GM19395 (cell line): ENCODE results near the gene MTRR.

Source experiments
- ATAC-seq: cut with Tn5 transposase; IDR thresholded peaks from one replicate; pipeline ENCODE4 v1.9.1; 2021; ENCODE audit warnings: mild to moderate bottlenecking, moderate library complexity; ENCODE audit not compliant: unreplicated experiment

MTRR gene

DNA sequence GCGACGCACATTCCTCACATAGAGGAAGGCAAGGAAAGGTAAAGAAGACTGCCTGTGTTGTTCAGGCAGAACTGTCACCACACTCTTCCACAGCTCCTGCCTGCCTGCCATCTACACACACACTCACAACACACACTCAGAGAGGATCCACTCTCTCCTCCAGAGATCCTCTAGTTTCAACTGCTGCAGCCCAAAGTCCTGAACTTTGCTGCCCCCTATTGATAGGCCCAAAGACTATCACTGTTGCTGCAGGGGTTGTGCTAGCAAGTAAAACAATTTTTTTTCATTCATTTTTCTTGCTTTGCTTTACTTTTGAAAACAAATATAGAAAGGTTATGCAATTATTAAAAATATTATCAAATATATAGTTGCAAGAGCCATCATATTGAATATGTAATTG, 12.1 kb upstream of the MTRR start:
- ATAC-seq = no peak

DNA sequence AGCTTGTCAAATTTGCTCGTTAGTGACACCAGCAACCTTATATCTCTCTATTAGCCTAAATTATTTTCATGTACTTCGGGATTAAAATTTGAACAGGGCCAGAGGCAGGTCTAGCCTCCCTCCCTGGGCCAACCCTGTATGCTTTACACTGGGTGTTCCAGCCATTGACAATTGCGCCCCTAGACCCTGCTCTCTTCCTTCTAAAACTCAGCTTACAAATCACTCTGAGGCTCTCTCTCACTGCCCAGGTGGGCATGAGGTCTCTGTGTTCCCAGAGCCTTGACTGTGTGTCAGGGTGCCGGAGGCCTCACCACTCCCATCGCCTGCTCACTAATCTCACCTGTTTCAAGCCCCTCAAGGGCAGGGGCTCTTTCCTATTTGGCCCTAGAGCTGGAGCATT, 11.6 kb upstream of the MTRR start:
- ATAC-seq = no peak

DNA sequence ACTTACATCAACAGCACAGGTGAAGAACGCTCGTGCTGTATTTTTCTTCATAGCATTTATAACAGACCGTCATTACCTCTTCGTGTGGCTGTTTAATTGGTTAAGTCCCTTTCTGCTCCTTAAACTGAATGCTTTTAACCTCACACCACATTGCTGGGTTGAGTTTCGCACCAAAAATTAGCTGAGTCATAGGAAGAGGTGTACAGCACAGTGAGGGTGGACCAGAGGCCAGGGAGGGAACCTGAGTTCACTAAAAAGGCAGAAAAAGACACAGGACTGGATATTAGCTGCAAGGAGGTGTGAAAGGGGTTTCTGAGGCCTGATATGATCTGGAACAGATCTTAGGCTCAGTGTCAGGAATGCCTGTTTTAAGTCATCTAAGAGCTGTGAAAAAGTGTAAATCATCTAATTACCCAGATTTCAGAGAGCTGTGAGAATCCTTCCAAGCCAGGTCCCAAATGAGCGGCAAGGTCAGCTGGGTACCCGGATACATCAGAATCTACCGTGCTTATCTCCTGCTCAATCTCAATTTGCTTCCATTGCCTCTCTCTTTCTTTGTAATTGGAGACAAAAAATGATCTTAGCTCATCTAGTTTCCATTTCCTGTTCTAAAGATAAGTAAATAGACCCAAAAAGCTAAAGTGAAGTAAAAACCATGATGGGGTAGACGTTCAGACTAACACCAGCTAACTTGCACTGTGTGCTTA, 10.9 kb upstream of the MTRR start:
- ATAC-seq = peak; percentile 45

DNA sequence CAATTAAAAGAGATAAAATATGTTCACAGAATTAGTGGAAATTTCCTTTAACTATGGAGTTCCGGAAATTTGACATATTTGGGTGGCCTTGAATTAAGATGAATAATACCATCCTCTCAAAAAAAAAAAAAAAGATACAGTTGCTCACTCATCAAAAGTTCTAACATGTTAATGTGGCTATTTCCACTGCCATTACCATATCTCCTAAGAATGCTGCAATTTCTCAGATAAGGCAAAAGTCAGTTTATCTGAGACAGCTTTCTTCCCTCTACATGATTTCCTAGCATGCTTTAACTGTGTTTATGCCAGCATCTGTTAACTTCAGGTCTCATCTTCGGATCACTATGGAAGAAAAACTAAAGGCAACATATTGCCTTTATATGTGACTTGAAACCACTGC, 2.8 kb upstream of the MTRR start:
- ATAC-seq = no peak

DNA sequence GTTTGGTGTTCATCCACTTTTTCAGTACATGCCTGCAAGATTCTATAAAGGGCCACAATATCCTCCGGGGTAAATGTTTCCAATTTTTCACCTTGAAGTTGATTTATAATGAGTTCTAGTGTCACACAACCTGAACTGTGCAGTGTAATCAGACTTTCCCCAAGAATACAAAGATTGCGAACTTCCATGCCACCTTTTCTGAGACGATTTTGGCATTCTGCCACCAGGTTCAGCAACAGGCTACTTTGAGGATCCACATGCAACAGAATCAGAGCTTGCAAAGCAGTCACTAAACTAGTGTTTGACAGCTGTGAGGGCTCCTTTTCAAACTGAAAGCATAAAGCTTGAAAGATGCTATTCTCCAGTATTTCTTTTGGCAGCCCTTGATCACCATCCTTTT, 1.7 kb upstream of the MTRR start:
- no peak for ATAC-seq

DNA sequence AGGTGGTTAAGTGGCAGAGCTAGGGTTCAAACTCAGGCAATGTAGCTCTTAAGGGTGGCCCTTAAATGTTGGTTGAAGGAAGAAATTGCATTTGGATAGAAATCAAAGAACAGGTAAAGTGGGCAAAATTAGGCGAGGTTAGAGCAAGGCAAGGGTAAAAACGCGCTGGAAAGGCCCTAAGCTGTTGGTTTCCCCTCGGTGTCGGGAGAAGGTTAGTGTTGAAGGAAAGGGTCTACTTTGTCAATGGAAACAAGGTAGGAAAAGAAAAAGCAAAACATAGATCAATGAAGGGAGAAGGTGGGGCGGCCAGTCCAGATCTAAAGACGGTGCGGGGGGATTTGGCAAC, 548 bp upstream of the MTRR start:
- peak; percentile 1 for ATAC-seq

DNA sequence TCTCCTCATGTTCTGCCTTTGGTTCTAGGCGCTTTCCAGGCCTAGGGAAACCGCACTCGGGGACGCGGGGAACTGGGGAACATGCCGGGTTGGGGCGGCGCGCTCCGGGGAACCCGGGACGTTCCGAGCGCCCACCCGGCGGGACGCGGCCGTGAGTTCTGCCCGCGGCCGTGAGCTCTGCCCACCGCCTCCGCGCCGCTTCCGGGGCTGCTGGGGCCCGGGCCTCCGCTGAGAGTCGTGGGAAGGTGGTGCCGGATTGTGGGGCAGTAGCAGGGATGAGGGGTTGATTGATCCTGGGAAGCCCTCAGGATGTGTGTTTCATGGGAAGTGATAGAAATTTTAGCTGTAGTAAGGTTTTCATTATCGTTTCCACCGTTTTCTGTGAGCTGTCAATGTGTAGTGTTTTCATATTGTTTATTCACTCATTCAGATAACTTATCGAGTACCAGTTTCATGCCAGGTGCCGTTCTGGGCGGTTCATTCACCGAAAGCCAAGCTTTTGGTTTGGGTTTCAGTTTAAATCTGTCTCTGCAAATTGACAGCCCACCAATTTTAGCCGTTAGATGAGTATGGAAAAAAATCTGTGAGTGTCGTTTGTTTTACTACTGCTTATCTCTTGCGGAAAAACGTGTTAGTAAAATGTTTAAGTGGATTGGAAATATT, 657 bp downstream of the MTRR start:
- ATAC-seq = peak; percentile 34

DNA sequence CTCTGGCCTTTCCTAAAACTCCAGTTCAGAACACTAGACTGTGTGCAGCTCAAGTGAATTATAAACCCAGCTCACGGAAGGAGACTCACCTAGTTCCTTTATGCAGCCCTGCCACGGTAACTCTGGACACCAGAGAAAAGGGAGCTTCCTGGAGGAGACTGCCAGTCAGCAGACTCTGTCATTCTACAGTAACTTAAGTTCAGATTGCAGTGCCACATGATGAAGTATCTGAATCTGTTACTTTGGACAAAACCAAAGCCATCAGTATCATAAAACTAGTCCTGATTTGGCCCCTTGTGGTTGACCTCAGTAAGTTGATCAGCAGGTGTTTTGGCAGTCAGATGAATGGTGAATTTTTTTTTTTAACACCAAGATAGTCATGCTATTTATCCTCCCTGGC, 2.7 kb downstream of the MTRR start:
- peak; percentile 35 for ATAC-seq

DNA sequence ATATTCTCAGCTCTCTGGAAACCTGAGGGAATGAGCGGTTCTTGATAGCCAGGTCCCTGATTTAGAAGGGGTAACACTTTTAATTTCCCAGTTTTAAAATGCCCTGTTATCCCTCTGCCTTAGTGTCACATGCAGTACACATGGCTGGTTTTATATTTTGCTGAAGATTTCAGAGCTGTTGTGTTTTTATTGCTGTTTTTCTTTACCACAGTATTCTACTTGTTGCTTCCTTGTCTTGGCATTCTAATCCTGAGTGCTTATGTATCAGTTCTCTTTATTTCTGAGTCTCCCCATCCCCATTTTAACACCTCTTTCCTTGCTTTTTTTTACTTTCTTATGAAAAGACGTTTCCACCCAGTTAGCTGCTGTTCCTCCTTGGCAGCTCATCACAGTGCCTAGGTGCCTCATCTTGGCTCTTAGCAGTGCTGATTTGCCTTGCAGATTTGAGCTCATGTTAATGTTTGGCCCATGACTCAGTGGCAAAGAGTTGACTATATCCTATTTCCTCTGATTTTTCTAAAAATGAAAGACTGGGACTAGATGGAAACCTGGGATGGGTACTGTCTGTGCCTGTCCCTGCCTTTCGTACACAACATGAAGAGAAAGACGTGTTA, 3.7 kb downstream of the MTRR start:
- ATAC-seq = no peak

DNA sequence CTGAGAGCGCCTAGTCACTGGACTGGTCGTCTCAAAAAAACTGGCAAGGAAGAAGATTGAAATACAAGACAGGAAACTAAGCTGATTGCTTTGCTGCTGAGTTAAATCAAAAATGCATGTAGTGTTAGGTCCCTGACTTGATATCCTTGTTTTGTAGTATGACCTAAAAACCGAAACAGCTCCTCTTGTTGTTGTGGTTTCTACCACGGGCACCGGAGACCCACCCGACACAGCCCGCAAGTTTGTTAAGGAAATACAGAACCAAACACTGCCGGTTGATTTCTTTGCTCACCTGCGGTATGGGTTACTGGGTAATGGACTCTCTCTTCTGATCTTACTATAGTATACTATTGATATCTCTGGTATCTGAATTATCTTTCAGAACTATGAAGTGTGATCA, 4.3 kb downstream of the MTRR start:
- ATAC-seq = no peak

DNA sequence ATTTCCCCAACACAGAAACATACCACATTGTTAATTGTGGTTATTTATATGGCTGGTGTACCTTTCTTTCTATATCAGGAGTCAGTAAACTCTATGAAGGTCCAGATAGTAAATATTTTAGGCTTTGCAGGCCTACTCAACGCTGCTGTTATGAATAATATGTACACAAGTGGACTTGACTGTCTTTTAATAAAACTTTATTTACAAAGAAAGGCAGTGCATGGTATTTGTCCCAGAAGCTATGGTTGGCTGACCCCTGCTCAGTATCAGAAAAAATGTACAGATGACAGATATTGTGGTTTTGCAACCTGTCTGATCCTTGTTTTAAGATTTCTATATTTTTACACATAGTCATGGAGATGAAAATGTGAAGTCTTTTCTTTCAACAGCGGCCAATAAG, 5.7 kb downstream of the MTRR start:
- no peak for ATAC-seq

DNA sequence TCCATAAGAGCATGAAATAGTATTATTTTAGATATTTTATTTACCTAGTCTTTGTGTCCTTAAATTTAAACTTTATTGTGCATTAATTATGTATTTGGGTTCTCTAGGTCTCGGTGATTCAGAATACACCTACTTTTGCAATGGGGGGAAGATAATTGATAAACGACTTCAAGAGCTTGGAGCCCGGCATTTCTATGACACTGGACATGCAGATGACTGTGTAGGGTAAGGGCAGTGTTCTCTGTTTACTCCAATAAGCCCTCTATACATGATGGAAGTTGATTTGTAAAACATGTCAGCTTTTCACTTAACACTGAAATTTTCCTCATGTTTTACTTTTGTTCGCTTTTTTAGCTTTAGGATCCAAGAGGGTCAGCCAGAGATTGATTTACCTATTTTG, 6.2 kb downstream of the MTRR start:
- no peak for ATAC-seq

DNA sequence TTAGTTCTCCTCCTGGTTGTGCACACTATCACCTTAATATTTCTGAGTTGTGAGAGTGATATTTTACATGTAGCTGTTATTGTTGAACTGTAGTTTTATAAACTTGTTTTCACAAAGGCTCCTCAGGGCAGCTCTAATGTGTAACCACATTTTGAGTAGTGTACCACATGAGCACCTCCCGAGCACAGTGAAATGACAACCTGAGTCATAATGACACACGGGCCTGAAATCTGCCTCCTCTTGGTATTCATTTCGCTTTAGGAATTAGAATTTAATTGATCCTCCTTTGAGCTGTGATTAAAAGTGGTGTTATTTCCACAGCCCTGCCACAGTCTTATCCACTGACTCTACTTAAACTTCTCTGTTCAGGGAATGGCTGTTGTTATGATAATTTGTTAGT, 7.9 kb downstream of the MTRR start:
- peak; percentile 49 for ATAC-seq

DNA sequence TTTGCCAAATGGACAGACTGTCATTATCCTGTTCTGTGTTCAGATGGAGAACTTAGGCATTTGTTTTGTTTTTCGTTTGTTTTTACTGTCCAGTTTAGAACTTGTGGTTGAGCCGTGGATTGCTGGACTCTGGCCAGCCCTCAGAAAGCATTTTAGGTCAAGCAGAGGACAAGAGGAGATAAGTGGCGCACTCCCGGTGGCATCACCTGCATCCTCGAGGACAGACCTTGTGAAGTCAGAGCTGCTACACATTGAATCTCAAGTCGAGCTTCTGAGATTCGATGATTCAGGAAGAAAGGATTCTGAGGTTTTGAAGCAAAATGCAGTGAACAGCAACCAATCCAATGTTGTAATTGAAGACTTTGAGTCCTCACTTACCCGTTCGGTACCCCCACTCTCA, 8.9 kb downstream of the MTRR start:
- no peak for ATAC-seq

DNA sequence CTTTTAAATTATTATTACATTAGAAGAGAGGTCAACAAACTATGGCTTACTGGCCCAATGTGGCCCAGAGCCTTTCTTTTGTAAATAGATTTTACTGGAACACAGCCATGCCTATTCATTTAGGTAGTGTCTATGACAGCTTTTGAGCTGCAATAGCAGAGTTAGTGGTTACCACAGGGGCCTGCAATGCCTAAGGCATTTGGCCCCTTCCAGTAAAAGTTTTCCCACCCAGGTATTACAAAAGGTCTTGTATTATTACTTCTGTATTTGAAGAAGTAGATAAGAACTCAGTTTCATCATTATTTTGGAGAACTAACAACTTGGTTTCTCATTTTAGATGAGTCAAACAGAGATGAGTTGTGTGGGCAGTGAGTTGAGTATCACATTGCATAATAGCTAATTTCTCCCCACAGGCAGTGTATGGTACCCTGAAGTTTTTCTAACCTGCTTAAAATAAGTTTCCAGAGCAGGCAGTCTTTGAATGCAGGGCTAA, 9.5 kb downstream of the MTRR start:
- peak; percentile 97 for ATAC-seq

DNA sequence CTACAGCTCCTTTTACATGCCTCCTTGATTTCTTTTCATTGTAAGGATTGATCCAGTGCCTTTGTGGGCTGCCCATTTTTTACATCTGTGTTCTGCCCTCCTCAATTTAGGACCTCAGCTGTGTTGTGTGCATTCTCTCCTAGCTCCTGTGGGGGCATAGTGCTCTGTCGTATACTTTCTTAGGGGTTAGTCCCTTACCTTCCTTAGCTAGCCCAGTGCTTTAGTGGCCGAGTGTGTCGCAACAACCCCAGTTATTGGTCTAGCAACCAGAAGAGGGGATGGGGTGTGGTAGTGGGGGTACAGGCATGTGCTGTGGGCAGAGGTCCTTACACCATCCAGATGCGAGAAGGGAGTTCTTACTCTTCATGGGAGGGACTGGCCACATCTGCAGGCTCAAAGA, 12.1 kb downstream of the MTRR start:
- ATAC-seq = no peak

DNA sequence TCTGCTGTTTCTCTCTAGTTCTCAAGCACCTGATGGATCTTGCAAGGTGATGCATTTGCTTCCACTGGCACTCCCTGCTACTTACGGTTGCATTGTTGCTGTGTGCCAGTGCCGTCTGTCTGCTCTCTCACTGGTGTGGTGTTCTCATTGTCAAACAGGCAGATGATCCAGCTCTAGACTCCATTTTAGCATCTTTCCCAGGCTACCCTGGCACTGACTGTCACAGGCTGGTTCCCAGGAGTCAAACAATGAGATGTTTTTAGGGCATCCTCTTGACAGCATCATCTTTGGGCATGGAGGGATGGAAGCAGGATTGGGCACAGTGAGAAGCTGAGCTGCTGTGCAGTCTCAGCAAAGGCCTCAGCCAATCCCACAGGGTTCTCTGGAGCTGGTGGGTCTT, 12.9 kb downstream of the MTRR start:
- no peak for ATAC-seq

DNA sequence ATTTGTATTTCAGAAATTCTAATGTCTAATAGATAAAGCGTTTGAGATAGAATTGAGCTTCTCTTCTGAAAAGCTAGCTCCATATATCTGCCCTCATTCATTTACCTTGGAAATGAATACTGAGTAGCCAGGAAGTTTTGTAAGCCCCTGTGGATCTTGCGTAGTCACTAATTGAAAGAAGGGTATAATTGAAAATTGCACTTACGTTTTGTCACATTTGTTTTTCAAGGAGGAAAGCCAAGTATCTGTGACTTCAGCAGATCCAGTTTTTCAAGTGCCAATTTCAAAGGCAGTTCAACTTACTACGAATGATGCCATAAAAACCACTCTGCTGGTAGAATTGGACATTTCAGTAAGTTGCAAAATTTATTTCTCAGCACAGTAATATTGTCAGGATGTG, 14.0 kb downstream of the MTRR start:
- no peak for ATAC-seq

DNA sequence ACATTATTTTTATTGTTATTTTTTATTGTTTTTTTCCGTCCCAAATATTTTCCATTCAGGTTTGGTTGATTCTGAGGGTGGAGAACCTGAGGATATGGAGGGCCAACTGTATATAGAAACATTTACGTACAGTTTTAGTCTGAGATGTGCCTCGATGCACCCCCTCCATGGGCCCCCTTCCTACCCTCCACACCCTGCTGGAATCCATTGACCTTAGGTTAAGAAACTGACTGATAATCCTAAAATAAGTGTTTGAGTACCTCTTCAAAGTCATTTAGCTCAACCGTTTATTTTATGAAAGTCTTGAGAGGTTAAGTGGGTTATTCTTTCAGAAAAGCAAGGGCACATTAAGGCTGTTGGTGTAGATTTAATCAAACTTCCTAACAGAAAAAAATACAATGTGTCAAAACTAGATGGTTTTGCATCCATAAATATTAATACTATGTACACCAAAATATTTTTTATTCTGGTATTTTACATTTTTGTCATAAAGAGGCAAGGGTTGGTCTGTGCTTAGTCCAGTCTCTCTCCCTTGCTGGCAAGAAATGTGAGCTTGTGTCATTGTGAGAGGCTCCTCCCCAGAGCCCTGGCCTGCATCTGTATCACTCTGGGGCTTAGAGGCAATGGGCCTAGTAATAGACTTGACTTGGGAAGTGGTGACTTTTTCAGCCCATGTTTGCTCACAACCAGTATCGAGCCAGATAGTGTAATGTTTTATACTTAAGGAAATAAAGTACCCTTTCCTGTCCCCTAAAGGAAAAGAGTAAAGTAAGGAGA, 15.7 kb downstream of the MTRR start:
- ATAC-seq = no peak

DNA sequence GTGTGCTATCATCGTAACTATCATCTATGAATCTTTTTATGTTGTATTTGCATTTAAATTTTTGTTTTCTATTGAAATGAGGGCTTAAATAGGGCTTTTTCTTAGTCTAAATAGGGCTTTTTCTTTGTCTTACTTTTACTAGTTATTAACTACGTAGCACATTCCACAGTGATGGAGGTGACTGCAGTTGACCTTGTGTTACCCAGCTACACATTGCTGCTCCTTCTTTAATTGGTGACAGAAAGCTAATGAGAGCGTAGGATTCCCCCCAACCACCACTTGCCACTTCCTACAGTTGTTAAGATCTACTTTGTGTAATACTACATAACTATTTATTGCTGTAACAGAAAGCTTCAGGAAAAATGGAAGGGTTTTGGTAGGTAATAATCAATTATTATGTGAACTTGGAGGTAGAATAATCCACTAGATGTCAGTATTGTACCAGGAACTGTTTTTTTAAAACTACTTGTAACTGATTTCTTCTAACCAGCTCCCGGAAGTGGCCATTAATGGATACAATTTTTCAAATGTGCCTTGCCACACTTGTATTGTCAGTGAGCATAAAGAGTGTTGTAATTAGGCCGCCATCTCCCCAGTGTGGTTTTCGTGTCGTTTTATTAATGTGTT, 18.0 kb downstream of the MTRR start:
- ATAC-seq = peak; percentile 51

DNA sequence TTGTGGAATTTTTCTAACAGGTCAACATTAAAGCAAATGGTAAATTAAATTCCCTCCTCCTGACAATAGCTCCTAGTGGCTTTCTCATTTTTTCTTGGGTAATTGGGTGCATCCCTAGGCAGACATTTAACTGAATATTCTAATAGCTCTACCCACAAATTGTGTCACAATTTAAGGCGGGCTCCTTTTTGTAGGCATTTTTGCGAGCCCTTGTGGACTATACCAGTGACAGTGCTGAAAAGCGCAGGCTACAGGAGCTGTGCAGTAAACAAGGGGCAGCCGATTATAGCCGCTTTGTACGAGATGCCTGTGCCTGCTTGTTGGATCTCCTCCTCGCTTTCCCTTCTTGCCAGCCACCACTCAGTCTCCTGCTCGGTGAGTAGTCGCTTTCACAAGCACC, 20.0 kb downstream of the MTRR start:
- ATAC-seq = no peak
